Measurements from ENCODE around the gene C20orf141.

C20orf141 gene

DNA sequence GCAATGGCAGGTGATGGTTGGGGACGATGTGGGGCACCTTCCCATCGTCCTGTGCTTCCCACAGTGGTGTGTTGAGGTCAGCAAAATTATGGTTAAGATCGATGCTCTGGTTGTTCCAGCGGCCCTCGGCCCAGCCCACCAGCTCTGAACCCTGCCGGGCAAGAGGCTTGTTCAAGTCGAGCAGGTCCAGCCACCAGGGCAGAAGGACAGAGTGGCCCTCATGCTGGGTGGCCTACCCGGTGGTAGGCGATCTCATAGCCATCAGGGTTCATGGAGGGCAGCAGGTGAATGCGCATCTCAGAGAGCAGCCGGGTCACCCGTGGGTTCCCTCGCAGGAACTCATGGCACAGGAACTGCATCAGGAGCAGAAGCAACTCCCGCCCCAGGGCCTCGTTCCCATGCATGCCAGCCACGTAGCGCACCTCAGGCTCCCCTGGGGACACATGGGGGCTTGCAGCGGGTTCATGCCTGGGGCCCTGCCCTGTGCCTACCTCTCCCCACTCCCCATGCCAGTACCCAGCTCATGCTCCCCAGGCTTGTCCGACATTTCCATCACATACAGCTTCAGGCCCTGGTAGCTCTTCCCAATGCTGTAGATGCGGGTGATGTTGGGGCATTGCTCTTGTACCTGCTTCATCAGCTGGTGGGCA lies 18.7 kb upstream of the C20orf141 start:
- Mint-ChIP-seq H3K27me3 (ENCODE audit: low read depth) (peaks cover 54% of the 10 kb centered on the region), H3K9me3 (no peaks in the 10 kb centered on the region), H3K27ac (no peak overlapping the region), H3K4me3 (no peak overlapping the region), H3K36me3 (ENCODE audit: low read depth) (peaks cover 3% of the 10 kb centered on the region), H3K4me1 (ENCODE audit: low read depth) (peaks cover 13% of the 10 kb centered on the region)

DNA sequence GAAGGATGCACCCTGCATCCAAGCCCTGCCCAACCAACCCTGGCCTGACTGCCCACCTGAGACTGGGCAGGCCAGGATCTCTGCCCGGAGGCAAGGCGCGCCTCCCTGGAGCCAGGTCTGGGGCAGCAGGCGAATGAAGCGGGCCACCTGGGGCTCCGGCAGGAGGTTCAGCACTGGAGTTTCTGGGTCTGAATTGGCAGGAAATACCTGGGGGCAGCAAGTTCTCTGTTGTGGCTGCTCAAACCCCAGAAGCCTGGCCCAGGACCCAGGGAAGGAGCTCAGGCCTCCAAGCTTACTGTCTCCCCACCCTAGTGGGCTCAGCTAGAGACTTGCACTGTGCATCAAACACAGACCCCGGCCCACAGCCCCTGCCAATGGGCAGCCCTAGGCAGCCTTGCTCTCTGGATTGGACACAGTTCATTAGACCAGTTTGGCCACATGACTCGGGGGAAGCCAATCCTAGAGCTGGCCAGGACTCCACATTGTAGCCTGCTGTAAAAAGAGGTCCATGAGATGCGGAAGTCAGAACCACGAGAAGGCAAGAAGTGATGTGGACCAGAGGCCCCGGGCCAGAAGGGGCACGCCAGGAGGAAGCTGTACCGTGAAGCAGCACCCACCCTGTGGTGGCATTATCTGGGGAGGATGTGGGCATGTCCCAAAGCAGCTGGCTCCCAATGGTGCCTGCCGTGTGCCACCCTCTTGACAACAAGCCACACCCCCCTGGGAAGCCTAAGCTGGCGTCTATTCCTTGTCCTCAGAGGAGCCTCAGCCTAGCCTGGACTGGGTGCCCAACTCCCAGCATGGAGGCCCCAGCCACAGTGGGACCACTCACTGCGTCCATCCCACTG lies 17.4 kb upstream of the C20orf141 start:
- H3K27me3 Mint-ChIP-seq (ENCODE audit: low read depth): peaks cover 54% of the 10 kb centered on the region

DNA sequence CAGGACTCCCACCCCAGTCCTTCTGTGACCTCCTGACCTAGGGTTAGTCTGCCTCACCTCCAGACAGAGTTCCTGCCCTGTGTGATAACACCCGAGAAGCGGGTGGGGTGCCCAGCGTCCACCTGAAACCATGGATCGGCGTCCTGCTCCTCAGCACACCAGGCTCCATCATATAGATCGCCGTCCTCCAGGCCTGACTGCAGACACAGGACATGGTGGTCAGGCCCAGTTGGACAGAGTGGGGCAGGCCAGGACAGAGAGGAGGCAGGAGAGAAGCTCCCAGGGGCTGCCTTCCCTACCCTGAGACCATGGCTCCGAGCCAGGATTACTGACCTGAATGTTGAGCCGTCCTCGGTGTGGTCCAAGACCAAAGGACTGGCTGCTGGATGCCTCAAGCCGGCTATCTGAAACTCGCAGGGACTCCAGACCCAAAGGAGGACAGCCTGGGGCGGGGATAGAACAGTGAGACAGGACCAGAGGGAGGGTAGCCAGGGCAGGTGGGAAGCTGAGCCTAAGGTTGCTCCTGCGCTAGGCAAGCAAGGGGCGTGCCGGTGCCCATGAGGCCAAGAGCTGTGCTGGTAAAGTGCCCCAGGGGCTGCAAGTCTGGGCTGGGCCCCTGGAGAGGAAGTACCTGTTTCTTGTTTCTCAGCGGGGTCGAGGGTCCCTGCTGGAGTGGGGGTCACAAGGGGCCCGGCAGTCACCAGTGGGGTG lies 16.5 kb upstream of the C20orf141 start:
- Mint-ChIP-seq H3K4me3 (no peak overlapping the region), H3K36me3 (ENCODE audit: low read depth) (peaks cover 3% of the 10 kb centered on the region), H3K27ac (no peak overlapping the region), H3K27me3 (ENCODE audit: low read depth) (peaks cover 56% of the 10 kb centered on the region), H3K9me3 (no peaks in the 10 kb centered on the region), H3K4me1 (ENCODE audit: low read depth) (peaks cover 15% of the 10 kb centered on the region)

More for the DNA sequence above, 17.4 kb upstream of the C20orf141 start:
- Mint-ChIP-seq H3K4me1 (ENCODE audit: low read depth) (peaks cover 15% of the 10 kb centered on the region), H3K36me3 (ENCODE audit: low read depth) (peaks cover 3% of the 10 kb centered on the region), H3K27ac (no peak overlapping the region), H3K9me3 (no peaks in the 10 kb centered on the region), H3K4me3 (no peak overlapping the region)

DNA sequence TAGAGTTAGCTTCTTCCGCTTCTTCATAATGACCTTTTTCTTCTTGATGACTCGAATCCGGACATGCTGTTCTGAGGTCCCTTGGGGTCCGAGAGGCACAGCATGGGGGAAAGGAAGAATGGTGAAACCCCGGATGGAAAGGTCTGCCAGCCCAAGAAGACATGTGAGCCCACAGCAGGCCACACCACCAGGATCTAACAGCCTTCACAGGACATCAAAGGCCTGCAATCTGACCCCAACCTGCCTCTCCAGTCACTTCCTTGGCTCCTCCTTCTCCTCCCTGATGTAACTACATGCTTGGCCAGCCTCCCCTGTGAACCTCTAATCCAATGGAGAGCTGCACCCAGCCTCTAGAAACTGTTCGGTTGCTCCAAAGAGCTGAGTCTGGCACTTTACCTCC lies 16.0 kb upstream of the C20orf141 start:
- Mint-ChIP-seq H3K9me3 (no peaks in the 10 kb centered on the region), H3K27me3 (ENCODE audit: low read depth) (peaks cover 57% of the 10 kb centered on the region), H3K27ac (no peak overlapping the region), H3K4me3 (no peak overlapping the region), H3K36me3 (ENCODE audit: low read depth) (peaks cover 3% of the 10 kb centered on the region), H3K4me1 (ENCODE audit: low read depth) (peaks cover 15% of the 10 kb centered on the region)

DNA sequence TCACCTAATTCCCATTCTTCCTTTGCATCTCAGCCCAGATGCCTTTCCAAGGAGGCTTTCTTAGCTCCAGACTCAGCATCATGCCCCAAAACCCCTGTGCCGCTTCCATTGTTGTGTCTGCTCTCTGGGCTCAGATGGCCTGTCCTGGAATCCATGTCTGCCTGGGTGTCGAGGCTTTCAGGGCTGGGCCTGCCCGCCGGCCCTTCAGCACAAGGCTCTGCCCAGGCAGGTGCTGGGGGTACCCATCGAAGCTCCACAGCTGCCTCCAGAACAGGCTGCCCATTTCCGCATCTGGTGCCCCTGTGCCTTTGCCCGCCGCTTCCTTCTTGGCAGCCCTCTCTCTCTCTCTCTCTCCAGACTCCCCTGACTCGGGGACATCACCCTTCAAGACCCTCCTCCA lies 15.5 kb upstream of the C20orf141 start:
- no peak overlapping the region for H3K27ac Mint-ChIP-seq
- H3K36me3 Mint-ChIP-seq (ENCODE audit: low read depth): peaks cover 3% of the 10 kb centered on the region
- peaks cover 15% of the 10 kb centered on the region for H3K4me1 Mint-ChIP-seq (ENCODE audit: low read depth)
- H3K9me3 Mint-ChIP-seq: no peaks in the 10 kb centered on the region
- H3K27me3 Mint-ChIP-seq (ENCODE audit: low read depth): peaks cover 62% of the 10 kb centered on the region
- peak overlapping the region; percentile 89 for H3K4me3 Mint-ChIP-seq

DNA sequence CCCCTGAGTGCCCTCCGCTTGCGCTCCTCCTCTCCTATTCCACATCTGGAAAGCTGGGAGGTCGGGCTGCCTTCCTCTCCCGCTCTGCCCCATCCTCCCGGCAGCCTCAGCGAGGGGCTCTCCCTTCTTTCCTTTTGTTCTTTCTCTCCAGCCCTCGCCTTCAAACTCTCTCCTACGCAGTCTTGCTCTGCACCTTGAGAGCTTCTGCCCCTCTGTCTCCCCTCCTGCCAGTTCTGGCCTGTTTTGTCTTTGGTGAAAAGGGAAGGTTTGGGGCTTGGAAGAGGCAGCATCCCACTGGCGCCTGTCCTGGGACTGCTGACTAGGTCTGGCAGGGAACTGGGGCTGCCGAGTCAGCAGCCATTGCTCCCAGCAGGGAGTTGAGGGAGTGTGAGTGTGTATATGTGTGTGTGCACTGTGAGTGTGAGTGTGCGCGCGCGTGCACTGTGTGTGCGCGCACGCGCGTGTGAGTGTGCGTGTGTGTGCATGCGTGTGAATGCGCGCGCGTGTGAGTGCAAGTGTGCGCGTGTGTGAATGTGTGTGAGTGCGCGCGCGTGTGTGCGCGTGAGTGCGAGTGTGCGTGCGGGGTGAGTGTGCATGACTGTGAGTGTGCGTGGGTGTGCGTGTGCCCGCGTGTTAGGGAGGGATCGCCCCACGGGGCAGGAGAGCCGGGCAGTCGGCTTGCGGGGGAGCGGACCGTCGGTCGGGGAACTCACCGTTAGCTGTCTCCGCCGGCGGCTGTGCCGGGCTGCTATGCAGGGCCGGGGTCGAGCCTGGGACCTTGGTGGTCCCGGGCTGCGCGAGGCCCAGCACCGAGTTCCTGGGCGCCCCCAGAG lies 14.9 kb upstream of the C20orf141 start:
- Mint-ChIP-seq H3K36me3 (ENCODE audit: low read depth) (peaks cover 3% of the 10 kb centered on the region), H3K4me3 (peak overlapping the region; percentile 89), H3K9me3 (no peaks in the 10 kb centered on the region), H3K27ac (peak overlapping the region; percentile 8), H3K27me3 (ENCODE audit: low read depth) (peaks cover 67% of the 10 kb centered on the region), H3K4me1 (ENCODE audit: low read depth) (peaks cover 15% of the 10 kb centered on the region)

DNA sequence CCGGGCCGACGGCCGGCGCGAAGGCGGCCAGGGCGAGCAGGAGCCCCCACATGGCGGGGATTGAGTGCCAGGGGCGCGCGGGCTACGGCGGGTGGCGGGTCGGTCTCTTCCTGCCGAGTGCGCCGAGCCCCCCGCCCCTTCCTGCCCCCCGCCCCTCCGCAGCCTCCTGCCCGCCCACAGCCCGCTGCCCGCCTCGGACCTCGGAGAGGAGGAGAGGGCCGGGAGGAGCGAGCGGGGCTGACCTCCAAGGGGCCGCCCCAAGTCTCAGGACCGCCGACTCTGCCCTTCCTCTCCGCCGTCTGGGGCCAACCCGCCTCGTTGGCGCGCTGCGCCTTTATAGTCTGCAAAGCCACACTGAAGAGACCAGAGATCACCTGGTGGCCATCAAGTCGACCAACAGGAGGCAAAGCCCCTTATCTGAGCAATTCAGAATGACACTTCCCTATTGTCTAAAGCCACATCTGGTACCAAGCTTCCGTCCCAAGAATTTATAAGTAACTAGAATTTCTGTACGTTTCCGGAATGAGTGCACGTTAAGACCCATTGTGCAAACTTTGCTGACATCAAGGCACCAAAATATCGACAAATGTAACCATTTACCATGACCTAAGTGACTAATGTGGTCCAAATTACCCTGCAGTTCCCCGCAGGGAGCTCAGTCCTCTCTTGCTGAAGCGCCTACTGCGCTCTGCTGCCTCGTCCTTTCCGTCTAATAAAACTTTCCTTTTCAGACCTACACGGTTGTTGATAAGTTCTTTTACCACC lies 14.1 kb upstream of the C20orf141 start, which contains the start of gene CPXM1:
Gene CPXM1 (minus strand): TSS at position 107 of the 765 bp plus-strand sequence. CDS start 55 bp downstream, at position 52.
- Mint-ChIP-seq H3K9me3 (no peaks in the 10 kb centered on the region), H3K27me3 (ENCODE audit: low read depth) (peaks cover 71% of the 10 kb centered on the region), H3K36me3 (ENCODE audit: low read depth) (peaks cover 3% of the 10 kb centered on the region), H3K4me3 (peak within 1 kb of the TSS; percentile 89), H3K4me1 (ENCODE audit: low read depth) (peaks cover 15% of the 10 kb centered on the region), H3K27ac (peak within 1 kb of the TSS; percentile 15)

DNA sequence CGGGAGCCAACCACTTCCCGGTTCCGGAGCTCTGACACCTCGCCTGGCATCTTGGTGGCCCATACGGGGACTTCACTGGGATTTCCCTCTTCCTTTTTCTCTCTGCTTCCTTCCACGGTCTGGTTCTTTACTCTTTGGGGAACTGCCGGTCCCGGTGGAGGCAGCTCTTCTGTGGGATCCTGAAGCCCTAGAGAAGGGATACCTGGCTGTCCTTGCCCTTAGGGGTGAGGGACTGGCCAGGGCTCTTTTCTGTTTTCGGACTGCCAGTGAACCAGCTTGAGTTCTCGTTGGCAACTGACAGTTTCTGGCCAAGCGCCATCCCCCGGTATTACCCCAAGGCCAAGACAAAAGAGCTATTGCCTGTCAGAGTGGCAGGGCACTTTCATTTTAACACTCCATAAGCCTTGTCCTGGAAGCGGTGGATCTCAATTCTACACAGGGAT lies 13.5 kb upstream of the C20orf141 start:
- H3K27me3 Mint-ChIP-seq (ENCODE audit: low read depth): peaks cover 76% of the 10 kb centered on the region
- H3K27ac Mint-ChIP-seq: peak overlapping the region; percentile 15
- peaks cover 15% of the 10 kb centered on the region for H3K4me1 Mint-ChIP-seq (ENCODE audit: low read depth)
- H3K9me3 Mint-ChIP-seq: no peaks in the 10 kb centered on the region
- peaks cover 3% of the 10 kb centered on the region for H3K36me3 Mint-ChIP-seq (ENCODE audit: low read depth)
- H3K4me3 Mint-ChIP-seq: peak overlapping the region; percentile 75

DNA sequence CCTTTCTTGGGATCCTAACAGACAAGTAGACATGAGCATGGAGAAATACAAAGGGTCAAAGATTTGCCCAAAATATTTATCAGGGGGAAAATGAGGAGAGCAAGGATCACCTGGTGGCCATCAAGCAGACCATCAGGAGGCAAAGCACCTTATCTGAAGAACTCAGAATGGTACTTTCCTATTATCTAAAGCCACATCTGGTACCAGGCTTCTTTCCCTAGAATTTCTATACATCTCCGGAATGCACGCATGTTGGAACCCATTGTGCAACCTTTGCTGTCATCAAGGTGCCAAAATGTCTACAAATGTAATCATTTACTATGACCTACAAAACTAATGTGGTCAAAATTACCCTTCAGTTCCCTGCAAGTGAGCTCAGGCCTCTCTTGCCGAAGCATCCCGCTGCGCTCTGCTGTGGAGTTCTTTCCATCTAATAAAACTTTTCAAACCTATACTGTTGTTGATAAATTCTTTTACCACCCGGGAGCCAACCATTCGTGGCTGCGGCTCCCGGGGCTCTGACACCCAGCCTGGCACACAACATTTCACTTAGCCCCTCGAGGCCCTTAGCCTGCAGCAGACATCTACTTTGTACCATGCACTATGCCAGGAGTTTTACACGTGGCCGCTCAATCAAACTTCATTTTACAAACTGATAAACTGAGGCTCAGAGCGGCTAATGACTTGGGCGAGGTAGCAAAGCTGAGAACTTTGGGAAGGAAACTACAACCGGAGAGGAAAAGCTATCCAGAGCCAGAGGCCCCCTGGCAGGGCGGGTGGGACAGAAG lies 10.6 kb upstream of the C20orf141 start:
- no peak overlapping the region for H3K4me3 Mint-ChIP-seq
- peaks cover 3% of the 10 kb centered on the region for H3K36me3 Mint-ChIP-seq (ENCODE audit: low read depth)
- H3K4me1 Mint-ChIP-seq (ENCODE audit: low read depth): peaks cover 19% of the 10 kb centered on the region
- H3K9me3 Mint-ChIP-seq: no peaks in the 10 kb centered on the region
- no peak overlapping the region for H3K27ac Mint-ChIP-seq
- H3K27me3 Mint-ChIP-seq (ENCODE audit: low read depth): peaks cover 84% of the 10 kb centered on the region

DNA sequence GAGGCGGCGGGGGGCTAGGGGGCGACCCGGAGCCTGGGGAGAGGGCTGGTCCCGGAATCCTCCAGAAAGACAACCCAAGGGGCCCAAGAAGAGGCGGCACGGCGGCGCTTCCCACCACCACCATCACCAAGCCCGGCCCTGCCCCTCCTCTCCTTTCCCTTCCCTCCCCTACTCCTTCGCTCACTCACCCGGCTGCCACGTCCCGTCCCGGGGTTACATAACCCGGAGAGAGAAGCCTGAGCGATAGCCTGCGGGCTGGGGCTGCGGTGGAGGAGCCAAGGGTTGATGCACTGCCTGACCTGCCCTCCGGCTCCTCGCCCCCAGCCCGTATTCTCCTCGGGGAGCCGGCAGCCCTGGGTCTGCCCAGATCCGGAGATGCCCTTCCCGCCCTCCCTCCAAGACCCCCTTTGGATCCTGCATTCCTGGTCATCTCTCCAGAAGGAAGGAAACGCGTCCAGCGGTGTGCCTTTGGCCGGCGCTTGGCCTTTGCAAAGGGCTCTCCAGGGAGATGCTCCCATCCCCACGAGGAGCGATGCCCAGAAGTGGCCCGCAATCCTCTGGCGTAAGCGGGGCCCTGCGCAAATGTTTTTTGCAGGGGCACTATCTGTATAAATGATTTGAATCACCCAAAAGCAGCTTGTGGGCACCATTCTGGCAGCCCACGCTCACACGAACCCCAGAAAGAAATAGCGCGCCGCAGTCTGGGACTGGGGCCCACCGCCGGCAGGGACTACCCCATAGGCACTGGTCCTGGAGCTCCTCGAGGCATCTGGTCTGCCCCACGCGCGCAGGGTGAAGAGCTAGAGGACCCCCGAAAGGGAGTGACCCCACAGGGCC lies 9.7 kb upstream of the C20orf141 start:
- no peak overlapping the region for H3K27ac Mint-ChIP-seq
- no peak overlapping the region for H3K4me3 Mint-ChIP-seq
- no peaks in the 10 kb centered on the region for H3K9me3 Mint-ChIP-seq
- peaks cover under 1% of the 10 kb centered on the region for H3K36me3 Mint-ChIP-seq (ENCODE audit: low read depth)
- peaks cover 76% of the 10 kb centered on the region for H3K27me3 Mint-ChIP-seq (ENCODE audit: low read depth)
- H3K4me1 Mint-ChIP-seq (ENCODE audit: low read depth): peaks cover 12% of the 10 kb centered on the region

DNA sequence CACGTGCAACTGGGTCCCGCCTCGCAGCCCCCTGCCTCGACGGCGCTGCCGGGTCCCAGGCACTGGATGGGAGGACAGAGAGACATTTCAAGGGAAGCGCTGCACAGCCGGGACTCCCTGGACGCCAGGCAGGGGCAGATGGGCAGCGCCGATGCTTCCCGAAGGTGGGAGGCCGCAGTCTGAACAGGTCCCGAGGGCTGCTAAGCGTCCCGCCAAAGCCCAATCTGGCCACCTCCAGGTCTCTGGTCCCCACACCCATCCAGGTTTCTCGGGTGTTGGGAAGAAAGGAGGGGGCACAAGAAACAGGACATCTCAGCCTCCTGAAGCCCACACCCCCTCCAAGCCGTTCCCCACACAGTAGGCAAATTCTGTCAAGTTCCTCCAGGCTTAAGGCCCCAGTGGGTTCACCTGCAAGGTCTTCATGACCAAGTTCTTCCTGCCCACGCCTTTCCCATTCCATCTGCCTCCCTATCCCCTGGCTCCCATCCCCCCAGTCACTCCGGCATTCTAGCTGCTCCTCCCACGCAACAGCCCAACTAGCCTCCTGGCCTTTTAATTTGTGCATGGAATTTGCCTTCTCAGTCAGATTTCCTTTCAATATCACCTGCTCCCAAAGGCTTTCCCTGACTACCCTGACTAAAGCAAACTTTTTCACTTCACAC lies 9.0 kb upstream of the C20orf141 start:
- Mint-ChIP-seq H3K4me3 (no peak overlapping the region), H3K4me1 (ENCODE audit: low read depth) (peaks cover 9% of the 10 kb centered on the region), H3K9me3 (no peaks in the 10 kb centered on the region), H3K27me3 (ENCODE audit: low read depth) (peaks cover 72% of the 10 kb centered on the region), H3K27ac (no peak overlapping the region), H3K36me3 (ENCODE audit: low read depth) (no peaks in the 10 kb centered on the region)

DNA sequence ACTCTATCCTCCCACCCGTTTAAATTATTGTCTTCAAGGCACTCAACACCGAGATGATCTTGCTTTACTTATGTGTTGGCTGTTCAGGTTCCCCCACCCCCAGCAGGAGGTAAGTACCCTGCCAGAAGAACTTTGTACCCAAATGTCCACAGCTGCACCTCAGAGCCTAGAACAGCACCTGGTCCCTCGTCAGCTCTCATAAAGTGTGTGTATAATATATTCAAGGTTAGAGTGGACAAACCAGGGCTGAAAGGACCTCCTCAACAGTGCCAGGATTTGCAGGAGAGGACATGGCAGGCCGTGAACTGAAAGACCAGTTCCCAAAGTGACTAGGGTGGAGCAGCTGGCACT lies 8.5 kb upstream of the C20orf141 start:
- Mint-ChIP-seq H3K27me3 (ENCODE audit: low read depth) (peaks cover 72% of the 10 kb centered on the region), H3K36me3 (ENCODE audit: low read depth) (no peaks in the 10 kb centered on the region), H3K9me3 (peaks cover 5% of the 10 kb centered on the region), H3K4me1 (ENCODE audit: low read depth) (peaks cover 4% of the 10 kb centered on the region), H3K27ac (no peak overlapping the region), H3K4me3 (no peak overlapping the region)

All from T-helper 1 cell treated with Interleukin-12 subunit alpha and Interleukin-12 subunit beta and Interleukin-4 antibody, amounts not matched to agents 30 μg/mL and 1 μg/mL, for 36 hours (primary cell).